A172 (cell line): ENCODE measurements around the gene GRIN2C. TPM values are rescaled to one million over a fixed set of nuclear protein-coding genes. Genes with fewer than 3 reads are reported as not detected.
"Not testable (repeated sequence)": the region's sequence is repeated elsewhere in the genome, so short reads cannot be mapped to it uniquely, and the experiment has no call there.

ENCODE experiments used
- DNase-seq: peaks from one replicate; pipeline ENCODE4 v3.0.0-alpha.2; 2015; ENCODE audit warnings: low spot score
- total RNA-seq: library from RNA; depleted of rRNA; stranded (reverse); fragments of >200 nt; shearing (Covaris generic); gene quantifications from 2 replicates; pipeline ENCODE4 v1.2.3, GENCODE V29; 2014; rRNA removed

GRIN2C gene
- total RNA-seq = 0.05 and 0.69 TPM in 2 replicates

DNA sequence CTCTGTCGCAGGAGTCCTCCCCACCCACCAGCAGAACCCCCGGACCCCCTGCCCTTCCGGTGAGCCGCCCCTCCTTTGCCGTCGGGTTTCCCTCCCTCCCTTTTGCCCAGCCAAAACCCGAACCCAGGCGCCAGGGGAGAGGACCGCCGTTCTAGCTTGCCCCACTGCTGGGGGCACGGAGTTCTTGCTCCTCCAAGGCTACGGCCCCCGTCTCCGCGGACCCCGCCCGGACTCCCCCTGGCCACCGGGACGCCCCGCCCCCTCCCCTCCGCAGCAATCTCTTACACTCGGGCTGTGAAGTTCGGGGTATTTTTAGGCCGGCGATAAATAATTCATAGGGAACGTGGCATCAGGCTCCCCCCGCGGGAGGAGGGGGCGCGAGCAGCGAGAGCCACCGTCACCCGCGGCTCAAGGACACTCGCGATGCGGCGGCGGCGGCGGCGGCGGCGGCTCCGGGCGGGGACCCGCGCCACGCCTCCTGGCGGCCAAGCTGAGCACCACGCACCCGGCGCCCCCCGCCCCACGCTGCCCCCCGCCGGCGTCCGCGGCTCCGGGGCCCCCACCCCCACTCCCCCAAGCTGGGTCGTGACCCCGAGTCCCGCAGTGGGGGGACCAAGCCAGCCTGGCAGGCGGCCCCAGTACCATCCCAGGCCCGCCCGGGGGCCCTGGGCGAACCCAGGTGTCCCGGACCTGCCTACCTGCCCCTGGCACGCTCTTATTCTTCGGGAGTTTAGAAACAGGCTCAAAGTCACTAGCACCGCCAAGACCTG is at the start of gene GRIN2C:
Gene GRIN2C (minus strand): TSS at position 427 of the 770 bp plus-strand sequence. CDS start 4,793 bp downstream, outside the sequence.
- no peak for DNase-seq

DNA sequence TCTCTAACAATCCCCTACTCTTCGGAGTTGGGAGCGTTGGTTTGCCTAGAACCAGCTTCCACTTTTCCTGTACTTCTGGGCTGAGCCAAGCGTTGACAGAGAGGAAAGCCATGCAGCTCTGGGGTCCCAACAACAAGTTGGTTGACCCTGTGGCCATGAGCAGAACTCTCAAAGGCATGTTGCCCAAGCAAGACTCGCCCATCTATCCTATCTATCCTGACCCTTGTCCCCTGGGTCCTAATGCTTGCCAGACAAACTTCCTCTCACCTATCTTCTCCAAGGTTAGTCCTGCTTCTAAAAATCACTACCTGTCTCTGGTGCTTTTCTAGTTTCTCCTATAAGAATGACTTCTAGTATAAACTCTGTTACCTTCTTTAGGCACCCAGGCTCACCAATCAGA is 49.4 kb upstream of the GRIN2C start:
- not testable (repeated sequence) for DNase-seq

DNA sequence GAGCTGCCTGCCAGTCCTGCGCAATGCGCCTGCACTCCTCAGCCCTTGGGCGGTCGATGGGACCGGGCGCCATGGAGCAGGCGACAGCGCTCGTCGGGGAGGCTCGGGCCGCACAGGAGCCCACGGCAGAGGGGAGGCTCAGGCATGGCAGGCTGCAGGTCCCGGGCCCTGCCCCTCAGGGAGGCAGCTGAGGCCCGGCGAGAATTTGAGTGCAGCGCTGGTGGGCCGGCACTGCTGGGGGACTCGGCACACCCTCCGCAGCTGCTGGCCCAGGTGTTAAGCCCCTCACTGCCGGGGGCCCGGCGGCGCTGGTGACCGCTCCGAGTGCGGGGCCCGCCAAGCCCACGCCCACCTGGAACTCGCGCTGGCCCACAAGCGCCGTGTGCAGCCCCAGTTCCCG is 47.3 kb upstream of the GRIN2C start:
- no peak for DNase-seq

DNA sequence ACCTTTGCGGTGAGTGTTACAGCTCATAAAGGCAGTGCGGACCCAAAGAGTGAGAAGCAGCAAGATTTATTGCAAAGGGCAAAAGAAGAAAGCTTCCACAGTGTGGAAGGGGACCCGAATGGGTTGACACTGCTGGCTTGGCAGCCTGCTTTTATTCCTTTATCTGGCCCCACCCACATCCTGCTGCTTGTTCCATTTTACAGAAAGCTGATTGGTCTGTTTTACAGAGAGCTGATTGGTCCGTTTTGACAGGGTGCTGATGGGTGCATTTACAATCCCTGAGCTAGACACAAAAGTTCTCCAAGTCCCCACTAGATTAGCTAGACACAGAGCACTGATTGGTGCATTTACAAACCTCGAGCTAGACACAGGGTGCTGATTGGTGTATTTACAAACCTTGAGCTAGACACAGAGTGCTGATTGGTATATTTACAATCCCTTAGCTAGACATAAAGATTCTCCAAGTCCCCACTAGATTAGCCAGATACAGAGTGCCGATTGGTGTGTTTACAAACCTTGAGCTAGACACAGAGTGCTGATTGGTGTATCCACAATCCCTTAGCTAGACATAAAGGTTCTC is 46.6 kb upstream of the GRIN2C start:
- DNase-seq = peak; percentile 19

DNA sequence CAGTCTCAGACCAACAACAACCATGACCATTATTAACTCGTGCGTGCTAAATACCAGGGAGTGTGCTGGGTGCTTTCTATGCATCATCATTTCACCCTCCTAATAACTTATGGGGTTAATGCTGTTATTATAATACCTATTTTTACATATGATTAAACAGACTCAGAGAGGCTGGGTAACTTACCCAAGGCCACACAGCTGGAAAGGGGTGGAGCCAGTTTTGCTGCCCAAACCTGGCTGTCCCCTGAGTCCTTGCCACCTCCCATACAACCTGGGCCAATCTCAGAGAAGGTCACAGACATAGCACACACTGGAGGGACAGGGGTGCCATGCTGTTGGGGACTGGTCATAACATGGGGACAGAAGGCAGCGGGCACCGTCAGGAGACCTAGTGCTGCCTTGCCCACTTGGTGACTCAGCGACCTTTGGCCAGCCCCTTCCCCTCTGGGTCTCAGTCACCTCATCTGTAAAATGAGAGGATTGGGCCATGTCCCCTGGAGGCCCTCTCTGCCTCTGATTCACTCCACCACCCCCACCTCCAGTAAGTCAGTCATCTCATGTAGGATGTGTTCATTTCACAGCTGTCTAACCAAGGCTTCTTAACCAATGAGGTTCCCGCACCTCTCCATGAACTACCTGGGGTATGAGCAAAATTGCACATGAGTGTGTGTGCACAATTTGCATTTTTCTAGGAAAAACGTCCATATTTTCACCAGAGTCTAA is 45.2 kb upstream of the GRIN2C start:
- DNase-seq = no peak

DNA sequence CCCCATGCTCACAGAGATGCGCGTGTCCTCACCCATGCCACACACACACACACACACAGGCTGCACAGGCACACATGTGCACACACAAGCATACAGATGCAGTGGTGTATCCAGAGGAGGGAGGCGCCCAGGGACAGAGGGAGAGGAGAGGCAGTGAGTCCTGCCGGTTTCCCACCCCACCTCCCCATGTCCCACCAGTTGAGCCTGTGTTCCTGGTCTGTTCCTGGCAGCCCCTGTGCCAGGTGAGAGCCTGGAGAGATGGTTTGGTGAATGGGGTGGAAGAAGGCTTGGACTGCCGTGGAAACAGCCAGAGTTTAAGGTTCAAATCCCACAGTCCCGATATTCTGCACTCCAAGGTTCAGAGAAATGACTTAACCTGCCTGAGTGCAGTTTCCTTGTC is 44.0 kb upstream of the GRIN2C start:
- no peak for DNase-seq

DNA sequence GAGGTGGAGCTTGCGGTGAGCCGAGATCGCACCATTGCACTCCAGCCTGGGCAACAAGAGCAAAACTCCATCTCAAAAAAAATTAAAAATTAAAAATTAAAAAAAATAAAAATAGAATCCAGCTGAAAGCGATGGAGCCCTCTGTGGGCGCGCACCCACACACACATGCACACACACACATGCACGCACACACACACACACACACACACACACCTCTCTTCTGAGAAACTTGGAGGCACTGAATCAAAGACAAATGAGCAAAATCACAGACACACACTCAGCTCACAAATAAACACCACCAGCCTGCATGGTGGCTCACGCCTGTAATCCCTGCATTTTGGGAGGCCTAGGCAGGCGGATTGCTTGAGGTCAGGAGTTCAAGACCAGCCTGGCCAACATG is 43.3 kb upstream of the GRIN2C start:
- no peak for DNase-seq

DNA sequence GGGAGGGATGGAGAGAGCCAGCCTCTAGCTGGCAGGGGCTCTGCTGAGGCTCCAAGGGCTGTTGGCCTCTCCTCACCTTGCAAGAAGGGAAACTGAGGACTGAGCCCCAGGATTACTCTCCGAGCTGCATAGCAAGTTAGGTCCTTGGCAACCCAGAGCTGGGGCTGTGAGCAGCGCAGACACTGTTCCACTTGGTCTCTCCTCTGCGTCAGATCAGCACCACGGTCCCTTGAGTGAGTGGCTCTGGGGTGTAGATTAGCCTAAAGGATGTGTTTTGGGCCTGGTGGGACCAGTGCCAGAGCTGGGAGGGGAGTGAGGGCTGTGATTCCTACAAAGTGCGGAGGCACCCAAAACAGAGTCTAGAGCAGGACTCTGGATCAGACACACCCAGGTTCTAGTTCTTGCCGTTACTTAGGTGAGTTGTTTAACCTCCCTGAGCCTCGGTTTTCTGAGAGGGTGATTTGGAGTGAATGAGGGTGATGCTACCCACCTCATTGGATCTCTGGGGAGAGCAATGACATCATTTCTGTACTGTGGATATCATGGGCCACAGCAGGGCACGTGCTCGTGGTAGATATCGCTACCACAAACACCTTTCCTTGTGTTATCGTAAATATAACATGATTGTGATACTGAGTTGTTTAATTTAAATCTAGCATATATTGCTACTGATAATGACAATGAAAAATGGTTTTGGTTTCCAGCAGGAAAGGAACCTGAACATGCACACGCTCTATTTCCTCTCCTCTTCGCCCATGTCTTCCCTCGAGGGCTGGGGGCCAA is 41.9 kb upstream of the GRIN2C start:
- no peak for DNase-seq

DNA sequence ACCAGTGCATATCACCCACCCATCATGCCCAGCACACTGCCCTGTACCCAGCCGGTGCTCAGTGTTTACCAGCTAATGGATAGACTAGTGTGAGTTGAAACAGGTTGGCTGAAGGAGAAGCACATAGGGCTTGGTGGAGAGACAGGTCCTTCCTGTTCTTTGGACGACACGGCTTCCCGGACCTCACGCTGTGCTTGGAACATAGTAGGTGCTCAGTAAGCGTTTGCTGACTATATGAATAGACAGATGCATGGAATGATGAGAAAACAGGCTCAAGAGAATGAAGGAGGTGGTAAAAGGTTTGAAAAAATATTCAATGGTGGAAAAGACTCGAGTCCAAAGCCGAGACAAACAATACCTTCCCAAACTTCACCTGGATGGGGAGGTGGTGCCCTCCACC is 40.5 kb upstream of the GRIN2C start:
- DNase-seq = no peak

DNA sequence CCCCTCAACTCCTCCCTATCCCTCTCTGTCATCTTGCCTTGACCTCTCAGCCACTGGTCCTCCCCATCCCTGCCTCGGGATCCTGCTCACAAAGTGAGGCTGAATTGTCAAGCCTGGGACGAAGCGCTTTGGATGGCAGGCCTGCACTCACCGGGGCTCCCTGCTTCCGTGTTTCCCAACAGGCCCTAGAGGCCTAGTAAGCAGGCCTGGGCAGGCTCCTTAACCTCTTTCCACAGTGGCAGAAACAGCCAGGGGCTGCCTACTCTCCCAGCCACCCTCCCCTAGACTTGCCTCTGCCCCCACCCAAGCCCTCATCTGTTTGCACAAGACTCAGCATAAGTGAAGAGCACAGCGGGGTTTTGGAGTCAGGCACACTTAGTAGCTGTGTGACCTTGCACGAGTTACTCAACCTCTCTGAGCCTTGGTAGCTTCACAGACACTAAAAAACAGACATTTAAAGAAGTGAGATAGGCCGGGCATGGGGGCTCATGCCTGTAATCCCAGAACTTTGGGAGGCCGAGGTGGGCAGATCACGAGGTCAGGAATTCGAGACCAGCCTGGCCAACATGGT is 38.8 kb upstream of the GRIN2C start:
- no peak for DNase-seq

DNA sequence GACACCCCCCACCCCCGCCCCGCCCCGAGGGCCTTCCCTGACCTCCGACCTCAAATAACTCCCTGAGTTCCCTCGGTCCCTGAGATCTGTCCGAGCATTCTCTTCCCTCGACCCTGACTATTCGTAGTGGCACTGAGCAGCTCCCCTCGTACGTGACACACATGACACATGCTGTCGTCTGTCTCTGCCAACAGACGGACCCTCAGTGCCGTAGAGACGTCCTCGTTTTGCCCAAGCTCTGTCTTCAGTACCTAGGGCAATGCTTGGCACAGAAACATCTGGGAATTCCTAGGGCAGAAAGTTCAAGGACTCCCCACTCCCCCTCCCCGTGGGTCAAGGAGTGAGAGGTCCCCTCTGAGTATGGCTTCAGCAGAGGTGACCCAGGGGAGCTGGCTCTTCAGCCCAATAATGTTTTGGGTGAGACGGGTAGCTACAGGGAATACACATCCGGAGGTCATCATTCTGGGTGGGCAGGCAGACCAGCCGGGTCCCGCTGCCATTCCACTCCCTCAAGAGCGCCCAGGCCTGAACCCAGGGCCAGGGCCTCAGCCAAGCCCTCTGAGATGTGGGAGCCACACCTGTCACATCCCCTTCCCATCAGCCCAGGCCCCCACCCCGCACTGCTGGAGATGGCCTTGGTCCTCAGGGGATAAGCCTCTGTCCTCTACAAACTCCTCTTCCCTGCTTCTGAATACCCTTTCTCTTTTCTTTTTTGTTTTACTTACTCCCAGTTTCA is 34.4 kb upstream of the GRIN2C start:
- DNase-seq = no peak

DNA sequence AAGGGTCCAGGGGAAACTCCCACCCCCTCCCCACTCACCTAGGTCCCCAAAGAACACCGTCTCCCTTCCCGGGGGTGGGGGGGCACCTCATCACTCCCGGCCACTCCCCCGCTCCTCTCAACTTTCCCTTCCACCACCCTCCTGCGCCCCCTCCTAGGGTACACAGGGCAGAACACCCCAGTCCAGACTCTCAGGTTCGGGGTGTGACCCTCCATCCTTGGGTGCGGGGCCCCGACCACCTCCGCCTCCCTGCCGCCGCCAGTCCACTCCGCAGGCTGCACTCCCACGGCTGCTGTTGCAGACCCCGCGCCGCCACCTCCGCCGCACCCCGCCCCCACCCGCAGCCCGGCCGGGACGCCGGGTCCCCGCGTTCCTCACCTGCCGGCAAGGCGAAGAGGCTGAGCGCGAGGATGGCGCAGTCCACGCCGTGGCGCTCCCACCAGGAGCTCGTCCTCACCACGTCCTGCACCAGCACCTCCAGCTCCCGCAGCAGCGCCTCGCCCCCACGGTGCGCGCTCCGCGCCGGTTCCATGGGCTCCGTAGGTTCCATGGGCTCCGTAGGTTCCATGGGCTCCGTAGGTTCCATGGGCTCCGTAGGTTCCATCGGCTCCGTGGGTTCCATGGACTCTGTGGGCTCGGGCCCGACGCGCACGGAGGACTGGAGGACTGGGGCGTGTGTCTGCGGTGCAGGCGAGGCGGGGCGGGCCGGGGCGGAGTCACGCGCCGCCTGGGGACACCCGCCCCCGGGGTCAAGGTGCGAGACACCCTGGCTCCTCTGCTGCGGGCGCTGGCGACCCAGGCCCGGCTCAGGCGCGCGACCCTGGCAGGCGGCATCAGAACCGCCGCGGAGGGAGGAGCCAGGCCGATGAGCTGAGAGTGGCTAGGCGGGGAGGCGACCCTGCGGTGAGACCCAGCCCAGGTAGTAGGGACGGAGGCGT is 33.6 kb upstream of the GRIN2C start, which contains the start of gene FADS6:
Gene FADS6 (minus strand): TSS at position 660 of the 938 bp plus-strand sequence. CDS start 38 bp downstream, at position 622.
- no peak for DNase-seq

DNA sequence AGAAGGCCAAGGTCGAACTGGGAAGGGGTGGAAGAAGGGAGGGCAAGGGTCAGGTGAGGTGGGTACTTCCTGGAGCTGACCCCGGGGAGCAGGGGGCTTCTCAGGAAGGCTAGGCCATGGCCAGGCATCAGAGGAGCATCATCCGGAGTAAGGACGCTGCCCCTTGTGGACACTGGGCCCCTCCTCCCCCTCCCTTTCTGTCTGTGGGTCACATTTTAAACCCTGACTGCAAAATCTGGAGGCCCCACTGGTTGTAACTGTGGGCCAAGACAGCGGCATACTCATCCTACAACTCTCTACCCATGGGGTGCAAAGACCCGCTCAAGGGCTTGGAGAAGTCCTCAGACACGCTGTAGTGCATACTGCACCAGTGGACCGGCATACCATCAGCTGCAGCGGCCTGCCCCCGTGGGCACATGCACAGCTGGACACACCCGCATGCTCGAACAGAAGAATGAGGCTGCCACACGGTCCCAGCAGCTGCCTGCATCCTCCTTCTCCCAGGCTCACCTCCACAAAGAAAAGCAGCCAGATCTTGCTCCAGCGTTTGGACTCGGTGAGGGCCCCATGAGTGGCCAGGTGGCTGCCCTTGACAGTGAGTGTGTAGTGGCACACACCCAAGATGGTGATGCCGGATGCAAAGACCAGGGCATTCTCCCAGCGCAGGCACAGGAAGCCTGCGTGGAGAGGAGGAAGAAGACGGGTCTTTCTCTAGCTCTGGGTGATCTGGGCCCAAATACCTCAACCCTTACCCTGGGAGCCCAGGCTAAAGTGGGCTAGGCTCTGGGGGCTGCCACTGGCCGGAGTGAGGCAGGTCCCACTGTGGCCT is 32.5 kb upstream of the GRIN2C start:
- no peak for DNase-seq

DNA sequence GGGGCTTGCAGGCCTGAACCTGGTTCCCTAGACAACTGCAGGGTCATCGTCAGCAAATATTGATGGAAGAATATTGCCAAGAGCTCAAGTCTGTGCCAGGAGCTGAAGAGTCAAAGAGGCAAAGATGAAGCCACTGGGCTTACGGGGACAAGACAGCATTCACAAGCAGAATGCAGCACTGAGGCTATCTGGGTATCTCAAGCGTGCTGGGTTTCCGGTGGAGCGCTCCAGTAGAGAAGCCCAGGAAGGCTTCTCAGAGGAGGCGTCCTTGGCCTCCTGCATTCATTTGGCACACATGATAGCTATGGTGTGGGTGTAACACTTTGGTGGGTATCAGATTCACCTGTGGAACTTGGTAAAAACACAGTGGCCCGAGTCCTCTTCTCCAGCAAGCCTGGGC is 30.9 kb upstream of the GRIN2C start:
- DNase-seq = no peak

DNA sequence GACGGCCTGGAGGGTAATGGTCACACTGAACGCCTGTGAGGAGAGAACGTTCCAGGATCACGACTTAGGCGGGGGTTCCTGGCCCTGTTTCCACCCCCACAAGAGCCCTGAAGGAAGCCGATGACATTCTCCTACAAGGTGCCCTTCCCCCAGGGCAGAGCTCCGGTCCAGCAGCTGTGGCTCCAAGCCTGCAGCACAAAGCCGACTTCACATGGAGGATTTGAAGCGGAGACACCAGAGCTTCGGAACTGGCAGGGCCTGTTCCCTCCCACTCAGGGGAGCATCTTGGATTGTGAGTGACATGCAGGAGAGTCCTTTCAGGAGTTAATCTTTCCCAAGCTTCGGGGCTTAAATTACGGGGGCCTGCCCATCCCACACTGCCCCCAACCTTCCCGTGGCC is 28.8 kb upstream of the GRIN2C start:
- no peak for DNase-seq

DNA sequence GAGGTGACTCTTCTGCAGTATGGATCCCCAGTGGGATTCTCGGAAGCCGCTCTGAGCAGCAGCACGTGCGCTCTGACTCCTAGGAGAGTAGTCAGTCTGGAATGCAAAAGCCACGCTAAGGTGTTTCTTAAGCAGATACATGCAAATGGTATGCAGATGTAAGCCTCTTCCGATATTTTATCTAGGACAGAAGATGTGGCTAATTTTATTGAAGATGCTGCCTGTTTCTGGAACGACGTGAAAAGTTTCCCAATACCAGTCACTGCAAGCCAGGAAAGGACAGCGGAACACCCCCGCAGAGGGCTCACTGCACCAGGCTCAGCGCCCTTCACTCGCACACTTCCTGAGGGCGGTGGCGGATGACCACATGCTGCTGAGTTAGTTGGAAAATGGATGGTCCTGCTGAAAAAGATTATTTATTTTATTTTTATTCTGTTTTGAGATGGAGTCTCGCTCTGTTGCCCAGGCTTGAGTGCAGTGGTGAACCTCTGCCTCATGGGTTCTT is 23.6 kb upstream of the GRIN2C start:
- DNase-seq = no peak

DNA sequence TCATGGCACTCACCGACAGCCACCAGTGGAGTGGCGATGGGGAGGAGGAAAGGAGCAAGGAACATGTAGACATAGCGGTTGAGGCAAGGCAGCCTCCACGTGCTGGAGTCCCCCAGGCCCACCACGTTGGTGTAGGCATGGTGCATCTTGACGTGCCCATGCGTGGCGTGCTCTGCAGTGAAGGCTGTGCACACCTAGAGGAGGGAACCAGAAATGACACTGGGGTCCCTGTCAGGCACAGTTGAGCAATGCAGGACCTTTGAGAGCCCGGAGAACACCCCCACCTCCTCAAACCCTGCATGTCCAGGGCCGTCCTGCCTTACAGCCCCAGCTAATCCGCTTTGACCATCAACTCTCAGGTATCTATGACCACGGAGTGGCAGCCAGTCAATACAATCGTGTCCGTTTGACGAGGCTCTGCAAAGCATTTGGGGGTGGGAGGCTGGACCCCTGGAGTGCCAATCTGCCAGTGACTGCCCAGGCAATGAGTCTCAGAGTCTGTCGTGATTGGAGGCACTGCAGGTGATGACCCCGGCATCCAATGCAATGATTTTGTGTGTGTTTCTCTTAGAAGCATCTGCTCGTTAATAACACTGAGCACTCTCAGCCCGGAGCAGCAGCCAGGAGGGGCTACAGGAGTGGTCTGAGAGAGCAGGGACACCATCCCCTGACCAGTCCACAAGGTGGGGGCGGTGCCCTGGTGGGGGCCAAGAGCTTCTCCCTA is 23.0 kb upstream of the GRIN2C start:
- no peak for DNase-seq

DNA sequence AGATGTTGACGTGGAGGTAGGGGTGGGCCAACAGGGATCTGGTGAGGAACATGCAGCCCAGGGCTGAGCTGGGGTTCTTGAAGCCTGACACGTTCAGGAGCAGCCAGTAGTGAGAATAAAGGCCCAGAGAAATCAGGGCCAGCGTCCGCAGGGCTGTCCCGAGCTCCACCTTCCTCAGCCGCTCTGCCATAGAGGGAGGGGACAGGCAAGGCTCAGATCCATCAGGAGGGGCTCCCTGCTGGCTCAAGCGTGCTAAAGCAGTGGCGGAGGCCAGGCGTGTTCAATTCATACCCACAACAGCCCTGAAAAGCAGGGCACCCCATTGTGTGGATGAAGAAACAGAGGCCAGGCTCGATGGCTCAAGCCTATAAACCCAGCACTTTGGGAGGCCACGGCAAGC is 21.4 kb upstream of the GRIN2C start:
- no peak for DNase-seq
